Kidney capillary endothelial cell (primary cell): ENCODE data around the gene PROSER3.
"Not testable (repeated sequence)": the region's sequence is repeated elsewhere in the genome, so short reads cannot be mapped to it uniquely, and the experiment has no call there.

Experiments
- DNase-seq: peaks from one replicate; pipeline ENCODE4 v3.0.0-alpha.2; 2018; ENCODE audit warnings: low spot score

PROSER3 gene

GRCh38 chr19:35755131-35755549 is 2.8 kb upstream of the PROSER3 start:
- no peak for DNase-seq

- no peak for DNase-seq
These were observed 2.2 kb upstream of the PROSER3 start for GRCh38 chr19:35755550-35756376.

- no peak for DNase-seq
These were observed 1.4 kb upstream of the PROSER3 start, which contains the start of gene HSPB6 for GRCh38 chr19:35756377-35757230. Gene HSPB6 (minus strand): TSS chr19:35757029. CDS start chr19:35757008, 21 bp downstream.

GRCh38 chr19:35757231-35757748 is 686 bp upstream of the PROSER3 start:
- DNase-seq, result peak; percentile 58

- no peak for DNase-seq
These were observed 1.7 kb downstream of the PROSER3 start for GRCh38 chr19:35759697-35760096.

GRCh38 chr19:35760711-35761349 is 2.9 kb downstream of the PROSER3 start:
- no peak for DNase-seq

GRCh38 chr19:35764432-35765315 is 6.7 kb downstream of the PROSER3 start:
- no peak for DNase-seq

GRCh38 chr19:35766571-35767104 is 8.7 kb downstream of the PROSER3 start:
- no peak for DNase-seq

- no peak for DNase-seq
These were observed 9.5 kb downstream of the PROSER3 start for GRCh38 chr19:35767288-35768081.

GRCh38 chr19:35768082-35768421 is 10.1 kb downstream of the PROSER3 start:
- no peak for DNase-seq

- not testable (repeated sequence) for DNase-seq
These were observed 14.4 kb downstream of the PROSER3 start for GRCh38 chr19:35772362-35772761.

- no peak for DNase-seq
These were observed 15.2 kb downstream of the PROSER3 start for GRCh38 chr19:35773020-35773806.

- no peak for DNase-seq
These were observed 16.5 kb downstream of the PROSER3 start for GRCh38 chr19:35774274-35775045.

GRCh38 chr19:35775046-35775297 is 17.0 kb downstream of the PROSER3 start:
- DNase-seq, result no peak

GRCh38 chr19:35775298-35776101 is 17.5 kb downstream of the PROSER3 start, which contains the start of gene ARHGAP33:
Gene ARHGAP33 (plus strand): TSS chr19:35775564. CDS start chr19:35775659, 95 bp downstream.
- peak; percentile 97 for DNase-seq

- DNase-seq, result no peak
These were observed 18.3 kb downstream of the PROSER3 start for GRCh38 chr19:35776102-35776788.
